ENCODE measurements around the gene ADAM22. TPM values are rescaled to one million over a fixed set of nuclear protein-coding genes. Genes with fewer than 3 reads are reported as not detected.

Gene ADAM22
- total RNA-seq, 1 donor, result 7.0 TPM

GRCh38 chr7:88243345-88243909 is 309.4 kb downstream of the ADAM22 start:
- peak in 2 of 3 donors; percentile 41 to 70 for DNase-seq (ENCODE audit: low read depth in 2 of 3, low spot score in 2 of 3)

GRCh38 chr7:88244258-88244657 is 310.2 kb downstream of the ADAM22 start:
- DNase-seq (ENCODE audit: low read depth in 2 of 3, low spot score in 2 of 3), result no peak

Other genes starting within 250 kb of the ADAM22 start
- 7.8 TPM for gene SLC25A40, start 57.9 kb upstream of the ADAM22 start, total RNA-seq
- 7.3 TPM for gene DBF4, start 57.8 kb upstream of the ADAM22 start, total RNA-seq